ENCODE results near the gene IDS. TPM values are rescaled to one million over a fixed set of nuclear protein-coding genes. Genes with fewer than 3 reads are reported as not detected.
"Not testable (repeated sequence)": the region's sequence is repeated elsewhere in the genome, so short reads cannot be mapped to it uniquely, and the experiment has no call there.

The IDS gene
- total RNA-seq, 2 donors from 2014 or later: 23.9 to 32.5 TPM

- Histone ChIP-seq H3K36me3 (no peaks in the 10 kb centered on the region), H3K27me3 (no peaks in the 10 kb centered on the region), H3K27ac (no peak overlapping the region), H3K4me1 (no peaks in the 10 kb centered on the region), H3K9me3 (no peaks in the 10 kb centered on the region), H3K9ac (ENCODE audit: low read depth in 2 of 2, low read length in 2 of 2) (no peak overlapping the region), H3K4me3 (no peak overlapping the region)
- DNase-seq: no peak
- intact Hi-C loops (cut with DNase I): no loop called here
- no peak for TF ChIP-seq CTCF (IDR thresholded peaks at IDR 0.05)
Observed at GRCh38 chrX:149506349-149506748, 1.2 kb upstream of the IDS start.

- intact Hi-C loops (cut with DNase I): no loop called here
- Histone ChIP-seq H3K27ac (peak overlapping the region; percentile 71), H3K9ac (ENCODE audit: low read depth in 2 of 2, low read length in 2 of 2) (peak overlapping the region in 1 of 2 donors; percentile 83), H3K4me3 (peak overlapping the region; percentile 41), H3K27me3 (no peaks in the 10 kb centered on the region), H3K36me3 (no peaks in the 10 kb centered on the region), H3K9me3 (no peaks in the 10 kb centered on the region), H3K4me1 (no peaks in the 10 kb centered on the region)
- no peak for TF ChIP-seq CTCF (IDR thresholded peaks at IDR 0.05)
- no peak for DNase-seq
Observed at GRCh38 chrX:149505671-149506070, 565 bp upstream of the IDS start.

GRCh38 chrX:149504226-149504914 is 736 bp downstream of the IDS start:
- Histone ChIP-seq H3K4me3 (peak overlapping the region; percentile 41), H3K9ac (ENCODE audit: low read depth in 2 of 2, low read length in 2 of 2) (peak overlapping the region; percentile 72 to 83), H3K27ac (peak overlapping the region; percentile 71), H3K36me3 (no peaks in the 10 kb centered on the region), H3K9me3 (no peaks in the 10 kb centered on the region), H3K27me3 (no peaks in the 10 kb centered on the region), H3K4me1 (no peaks in the 10 kb centered on the region)
- intact Hi-C loops (cut with DNase I): no loop called here
- no peak for DNase-seq
- TF ChIP-seq CTCF (IDR thresholded peaks at IDR 0.05): no peak

GRCh38 chrX:149503446-149503845 is 1.7 kb downstream of the IDS start:
- H3K27me3 ChIP-seq; DNase-seq; H3K36me3 ChIP-seq; H3K9me3 ChIP-seq; H3K4me1 ChIP-seq; H3K9ac ChIP-seq (ENCODE audit: low read depth in 2 of 2, low read length in 2 of 2); intact Hi-C loops (cut with DNase I); H3K27ac ChIP-seq; H3K4me3 ChIP-seq: not testable (repeated sequence)

- H3K9ac ChIP-seq (ENCODE audit: low read depth in 2 of 2, low read length in 2 of 2); H3K27ac ChIP-seq; H3K4me1 ChIP-seq; intact Hi-C loops (cut with DNase I); H3K9me3 ChIP-seq; H3K4me3 ChIP-seq; H3K27me3 ChIP-seq; H3K36me3 ChIP-seq; DNase-seq: not testable (repeated sequence)
Observed at GRCh38 chrX:149502923-149503322, 2.2 kb downstream of the IDS start.

GRCh38 chrX:149499766-149500165 is 5.3 kb downstream of the IDS start:
- no peak overlapping the region for H3K9ac ChIP-seq (ENCODE audit: low read depth in 2 of 2, low read length in 2 of 2)
- H3K9me3 ChIP-seq: no peaks in the 10 kb centered on the region
- H3K27me3 ChIP-seq: no peaks in the 10 kb centered on the region
- intact Hi-C loops (cut with DNase I): no loop called here
- H3K4me3 ChIP-seq: no peak overlapping the region
- TF ChIP-seq CTCF (IDR thresholded peaks at IDR 0.05): no peak
- H3K27ac ChIP-seq: no peak overlapping the region
- H3K4me1 ChIP-seq: no peaks in the 10 kb centered on the region
- no peaks in the 10 kb centered on the region for H3K36me3 ChIP-seq
- DNase-seq: no peak

Data from colonic mucosa (tissue), 4 donors.